H1 (cell line): ENCODE measurements around the gene ITIH4. TPM values are rescaled to one million over a fixed set of nuclear protein-coding genes. Genes with fewer than 3 reads are reported as not detected.

Source experiments
- CTCF ChIA-PET: fragments of 300-600 bp; sonication (Branson Sonifier 250); formaldehyde crosslinking; loops from one replicate; lab custom pipeline; 2021; ENCODE audit not compliant: partially characterized antibody; lab: Charles Lee
- POLR2A ChIA-PET: fragments of 300-600 bp; sonication (Branson Sonifier 250); formaldehyde crosslinking; loops from one replicate; lab custom pipeline; 2021; ENCODE audit warnings: inconsistent platforms; ENCODE audit not compliant: partially characterized antibody; lab: Charles Lee
- DNase-seq, 2 experiments: peaks; one replicate each; pipeline versions ENCODE4 v3.0.0 to v3.0.0-alpha.2; 2010 to 2022; ENCODE audit warnings: low spot score in 2 of 2, low read depth in 1 of 2, mixed read lengths in 1 of 2
- FAIRE-seq: peaks from 2 replicates; lab custom pipeline; 2011; peaks lifted over from hg19 to GRCh38; lab: Jason Lieb, UNC
- H2AFZ ChIP-seq: 2 replicates; pipeline ENCODE4 v1.8.1; 2012; ENCODE audit warnings: low read length, inconsistent platforms
- H2AK5ac ChIP-seq: 2 replicates; pipeline ENCODE4 v1.6.1; 2013; ENCODE audit warnings: low read depth, low read length
- H2BK120ac ChIP-seq: replicated peaks from 2 replicates; pipeline ENCODE3; 2013; ENCODE audit warnings: low read depth, low read length, inconsistent platforms
- H2BK12ac ChIP-seq: 2 replicates; pipeline ENCODE4 v1.6.1; 2013; ENCODE audit warnings: low read depth, low read length
- H2BK15ac ChIP-seq: 2 replicates; pipeline ENCODE4 v1.6.1; 2013; ENCODE audit warnings: low read length
- H2BK20ac ChIP-seq: 2 replicates; pipeline ENCODE4 v1.6.1; 2013; ENCODE audit warnings: low read length
- H2BK5ac ChIP-seq: 2 replicates; pipeline ENCODE4 v1.6.1; 2013; ENCODE audit warnings: low read depth, low read length
- H3K14ac ChIP-seq: 2 replicates; pipeline ENCODE4 v1.6.1; 2013; ENCODE audit warnings: inconsistent platforms; ENCODE audit not compliant: insufficient read length
- H3K18ac ChIP-seq: 2 replicates; pipeline ENCODE4 v1.6.1; 2013; ENCODE audit warnings: low read length; ENCODE audit errors: extremely low read depth
- H3K23ac ChIP-seq: 2 replicates; pipeline ENCODE4 v1.6.1; 2013; ENCODE audit warnings: inconsistent platforms; ENCODE audit not compliant: insufficient read length
- H3K23me2 ChIP-seq: 2 replicates; pipeline ENCODE4 v1.6.1; 2013; ENCODE audit warnings: low read depth, low read length
- H3K27ac ChIP-seq: 2 replicates; pipeline ENCODE4 v1.6.1; 2011; ENCODE audit warnings: low read depth, low read length, inconsistent platforms
- H3K27me3 ChIP-seq, 4 experiments: replicated peaks in 1 of 4; 1 replicate in 1 of 4; 2 replicates in 3 of 4; pipeline versions ENCODE4 v1.6.1 to v1.8.1; 2011 to 2013; ENCODE audit warnings: low read length in 3 of 4, mild to moderate bottlenecking in 3 of 4, inconsistent platforms in 2 of 4, mixed read lengths in 2 of 4, moderate library complexity in 1 of 4; ENCODE audit not compliant: control insufficient read depth in 3 of 4, insufficient read depth in 3 of 4; ENCODE audit errors: extremely low read depth in 1 of 4
- H3K36me3 ChIP-seq, 4 experiments: 2 replicates each; pipeline versions ENCODE4 v1.6.1 to v1.8.1; 2011 to 2013; ENCODE audit warnings: mild to moderate bottlenecking in 4 of 4, low read length in 3 of 4, moderate library complexity in 2 of 4, control low read depth in 1 of 4, inconsistent platforms in 1 of 4; ENCODE audit not compliant: insufficient read depth in 4 of 4, control insufficient read depth in 2 of 4
- H3K4ac ChIP-seq: replicated peaks from 2 replicates; pipeline ENCODE3; 2013; ENCODE audit warnings: low read length, low read depth, mixed read lengths, inconsistent platforms; ENCODE audit not compliant: insufficient read length
- H3K4me1 ChIP-seq, 4 experiments: replicated peaks in 1 of 4; 1 replicate in 1 of 4; 2 replicates in 3 of 4; pipeline versions ENCODE4 v1.6.1 to v1.8.1; 2011 to 2013; ENCODE audit warnings: low read length in 3 of 4, inconsistent platforms in 2 of 4, mixed read lengths in 1 of 4; ENCODE audit not compliant: insufficient read depth in 4 of 4, control insufficient read depth in 3 of 4
- H3K4me2 ChIP-seq, 2 experiments: 2 replicates each; pipeline versions ENCODE4 v1.6.1 to v1.8.1; 2011 to 2013; ENCODE audit warnings: low read depth in 2 of 2, low read length in 2 of 2, control low read depth in 1 of 2, inconsistent platforms in 1 of 2, mild to moderate bottlenecking in 1 of 2; ENCODE audit not compliant: insufficient read depth in 1 of 2
- H3K4me3 ChIP-seq, 4 experiments: fragments of 200-600, 300-600 bp in 1 of 4; sonication (generic), shearing (Covaris generic), sonication (Bioruptor Twin) in 1 of 4; 2 replicates each; pipeline versions ENCODE4 v1.5.1 to v1.8.1; 2011 to 2016; ENCODE audit warnings: low read length in 4 of 4, low read depth in 3 of 4, control low read depth in 2 of 4, inconsistent platforms in 2 of 4, mild to moderate bottlenecking in 2 of 4, mixed read lengths in 1 of 4, moderate library complexity in 1 of 4; ENCODE audit not compliant: insufficient read depth in 2 of 4; ENCODE audit errors: extremely low read depth in 1 of 4
- H3K56ac ChIP-seq: replicated peaks from 2 replicates; pipeline ENCODE3; 2013; ENCODE audit warnings: low read depth, mild to moderate bottlenecking, mixed read lengths, low read length, inconsistent platforms; ENCODE audit not compliant: insufficient read length
- H3K79me1 ChIP-seq: 2 replicates; pipeline ENCODE4 v1.6.1; 2013; ENCODE audit warnings: low read depth, low read length, control low read depth
- H3K79me2 ChIP-seq, 2 experiments: 2 replicates each; pipeline versions ENCODE4 v1.6.1 to v1.8.1; 2012 to 2013; ENCODE audit warnings: low read length in 2 of 2, mild to moderate bottlenecking in 2 of 2, inconsistent platforms in 1 of 2; ENCODE audit not compliant: insufficient read depth in 2 of 2, control insufficient read depth in 1 of 2
- H3K9ac ChIP-seq, 4 experiments: replicated peaks in 1 of 4; 1 replicate in 1 of 4; 2 replicates in 3 of 4; pipeline versions ENCODE4 v1.6.1 to v1.8.1; 2011 to 2013; ENCODE audit warnings: low read depth in 3 of 4, low read length in 3 of 4, control low read depth in 2 of 4, mild to moderate bottlenecking in 2 of 4, moderate library complexity in 2 of 4, inconsistent platforms in 1 of 4; ENCODE audit errors: extremely low read depth in 1 of 4
- H3K9me3 ChIP-seq, 2 experiments: 2 replicates each; pipeline versions ENCODE4 v1.6.1 to v1.8.1; 2012 to 2013; ENCODE audit warnings: mild to moderate bottlenecking in 2 of 2, moderate library complexity in 2 of 2, control low read depth in 1 of 2, inconsistent platforms in 1 of 2, low read depth in 1 of 2, low read length in 1 of 2, mixed read lengths in 1 of 2; ENCODE audit not compliant: insufficient read depth in 2 of 2
- H4K20me1 ChIP-seq, 2 experiments: replicated peaks in 1 of 2; 2 replicates each; pipeline versions ENCODE3 to v1.8.1; 2011 to 2013; ENCODE audit warnings: inconsistent platforms in 2 of 2, low read length in 2 of 2, mild to moderate bottlenecking in 1 of 2; ENCODE audit not compliant: insufficient read depth in 2 of 2, control insufficient read depth in 1 of 2
- H4K5ac ChIP-seq: 2 replicates; pipeline ENCODE4 v1.6.1; 2013; ENCODE audit warnings: low read length, low read depth, mixed read lengths, inconsistent platforms; ENCODE audit not compliant: insufficient read length
- H4K8ac ChIP-seq: 2 replicates; pipeline ENCODE4 v1.8.0; 2013; ENCODE audit warnings: mild to moderate bottlenecking, moderate library complexity, low read length, inconsistent platforms; ENCODE audit not compliant: insufficient read depth; ENCODE audit errors: extremely low read depth
- H4K91ac ChIP-seq: replicated peaks from 2 replicates; pipeline ENCODE3; 2013; ENCODE audit warnings: low read length, mixed read lengths, inconsistent platforms; ENCODE audit not compliant: insufficient read length
- CEBPB ChIP-seq: IDR thresholded peaks from 2 replicates; pipeline ENCODE4 v1.6.1; 2012; ENCODE audit warnings: low read depth, low read length
- POLR2A ChIP-seq, 2 experiments: IDR thresholded peaks; 1 replicate in 1 of 2; 2 replicates in 1 of 2; pipeline ENCODE4 v1.6.1; 2011; ENCODE audit warnings: low read depth in 2 of 2, low read length in 2 of 2, mild to moderate bottlenecking in 2 of 2; ENCODE audit errors: control extremely low read depth in 1 of 2
- SRF ChIP-seq: IDR thresholded peaks from 2 replicates; pipeline ENCODE4 v1.6.1; 2011; ENCODE audit warnings: mild to moderate bottlenecking, low read depth, low read length, moderate library complexity
- ZNF274 ChIP-seq: IDR thresholded peaks from 2 replicates; pipeline ENCODE4 v1.7.0; 2012; ENCODE audit warnings: low read length, borderline replicate concordance; ENCODE audit errors: extremely low read depth
- WGBS, 2 experiments: shearing (Covaris generic) in 1 of 2; methylation state at CpG; one replicate each; pipeline versions ENCODE4 v1.1.6 to v1.1.7; 2013 to 2015; ENCODE audit warnings: low lambda C conversion rate in 2 of 2, mixed read lengths in 2 of 2, inconsistent platforms in 1 of 2, low coverage in 1 of 2, missing lambda C conversion rate in 1 of 2; ENCODE audit not compliant: insufficient replicate concordance in 2 of 2, insufficient coverage in 1 of 2, insufficient read length in 1 of 2; ENCODE audit errors: extremely low coverage in 1 of 2, missing lambda C conversion rate in 1 of 2; 5-methylcytosine and 5-hydroxymethylcytosine counted together
- polyA plus RNA-seq, 7 experiments: library from polyadenylated mRNA; depleted of rRNA in 3 of 7; stranded (reverse) in 5 of 7; unstranded in 2 of 7; fragments of >200 nt in 5 of 7; fragments of 200-250 nt in 2 of 7; gene quantifications; 1 replicate in 5 of 7; 2 replicates in 1 of 7; 4 replicates in 1 of 7; pipeline versions ENCODE4 v1.2.1 to v1.2.3, GENCODE V29; 2011 to 2013; ENCODE audit warnings: missing spikeins in 2 of 7, mixed read lengths in 2 of 7
- total RNA-seq: library from RNA; stranded (reverse); fragmentation: NEBNext Ultra II Directional; extraction: Animal tissue kit (Norgen Biotek cat#: 25700); gene quantifications from 2 replicates; pipeline ENCODE4 v1.2.1, GENCODE V29; 2021

The ITIH4 gene
- total and polyA plus RNA-seq, 2 of the 8 experiments (the other 6 are each of a cell fraction or from before 2014, with no cell fraction given): 3.4 to 3.7 TPM

GRCh38 chr3:52774901-52775864 lies 55.3 kb downstream of the ITIH4 start:
- Histone ChIP-seq H3K36me3 (no peaks in the 10 kb centered on the region), H2AFZ (no peak overlapping the region)

More at GRCh38 chr3:52774901-52775864, 55.3 kb downstream of the ITIH4 start:
- no peak overlapping the region for H3K27ac ChIP-seq
- no peak overlapping the region for H3K56ac ChIP-seq
- TF ChIP-seq CEBPB: no peak
- TF ChIP-seq POLR2A (IDR thresholded peaks at IDR 0.05; ENCODE audit: control extremely low read depth in 1 of 2, low read depth in 2 of 2, low read length in 2 of 2): no peak
- no peak for TF ChIP-seq ZNF274
- no peak for TF ChIP-seq SRF
- H3K79me1 ChIP-seq: no peaks in the 10 kb centered on the region
- no peak for FAIRE-seq
- no peak overlapping the region for H3K14ac ChIP-seq
- H2BK20ac ChIP-seq: no peak overlapping the region
- H4K5ac ChIP-seq: no peak overlapping the region
- H3K23me2 ChIP-seq: peaks cover 4% of the 10 kb centered on the region
- no peak overlapping the region for H3K4me3 ChIP-seq
- DNase-seq: no peak
- H3K9ac ChIP-seq: no peak overlapping the region
- no peak overlapping the region for H2BK120ac ChIP-seq
- ChIA-PET POLR2A (no interaction called here), CTCF (interaction anchor here (0.7 to 4.7 kb wide), 8 partner anchors 10 to 45 kb away, joined by 3 to 28 read pairs (median 4); no protein-coding TSS in a partner anchor)
- no peak overlapping the region for H2BK12ac ChIP-seq
- H3K79me2 ChIP-seq: no peaks in the 10 kb centered on the region
- H3K9me3 ChIP-seq: no peaks in the 10 kb centered on the region
- H3K18ac ChIP-seq: no peak overlapping the region
- no peak overlapping the region for H4K91ac ChIP-seq
- no peak overlapping the region for H2AK5ac ChIP-seq
- H4K20me1 ChIP-seq: no peaks in the 10 kb centered on the region
- WGBS, 2 experiments: 82% methylated on average over 6 of the region's 6 CpGs; no CpG with 5 or more reads in 1 of the 2 experiments
- no peaks in the 10 kb centered on the region for H3K4me1 ChIP-seq
- no peak overlapping the region for H3K4ac ChIP-seq
- H2BK5ac ChIP-seq: no peak overlapping the region
- H3K27me3 ChIP-seq: no peaks in the 10 kb centered on the region; a peak in 1 of 7 replicates
- no peak overlapping the region for H4K8ac ChIP-seq
- H3K23ac ChIP-seq: no peak overlapping the region
- H2BK15ac ChIP-seq: no peak overlapping the region
- H3K4me2 ChIP-seq: no peak overlapping the region
